Activated CD8-positive, alpha-beta T cell treated with anti-CD3 and anti-CD28 coated beads, Interleukin-2, amount 10 ng/mL, durations not matched to agents 7 days and 5 days (primary cell): ENCODE data around the gene ZNF641. TPM values are rescaled to one million over a fixed set of nuclear protein-coding genes. Genes with fewer than 3 reads are reported as not detected.

Experiments used
- ATAC-seq: fragments of 150-1000 bp; cut with Tn5 transposase; one replicate; pipeline ENCODE4 v1.10.0; 2021; ENCODE audit warnings: moderate library complexity
- CTCF ChIA-PET: fragments of 350-600 bp; sonication (Branson Sonifier 250); formaldehyde crosslinking; loops from one replicate; lab custom pipeline; 2021; ENCODE audit warnings: antibody characterized with exemption; lab: Charles Lee
- POLR2A ChIA-PET: fragments of 350-600 bp; sonication (Branson Sonifier 250); formaldehyde crosslinking; loops from one replicate; lab custom pipeline; 2021; ENCODE audit warnings: antibody characterized with exemption; lab: Charles Lee
- DNase-seq: peaks from one replicate; pipeline ENCODE4 v3.0.0-alpha.2; 2020
- H3K27ac Mint-ChIP-seq: one replicate; pipeline ENCODE4 v1.8.0; 2021; ENCODE audit warnings: mild to moderate bottlenecking, mixed read lengths
- H3K27me3 Mint-ChIP-seq: one replicate; pipeline ENCODE4 v1.8.0; 2021; ENCODE audit warnings: low read depth, mixed read lengths
- H3K36me3 Mint-ChIP-seq: one replicate; pipeline ENCODE4 v1.8.0; 2021; ENCODE audit warnings: low read depth, mixed read lengths
- H3K4me1 Mint-ChIP-seq: one replicate; pipeline ENCODE4 v1.8.0; 2021; ENCODE audit warnings: low read depth, mixed read lengths
- H3K4me3 Mint-ChIP-seq: one replicate; pipeline ENCODE4 v1.8.0; 2021; ENCODE audit warnings: mild to moderate bottlenecking, mixed read lengths
- H3K9me3 Mint-ChIP-seq: one replicate; pipeline ENCODE4 v1.8.0; 2022; ENCODE audit warnings: mixed read lengths; ENCODE audit not compliant: insufficient read depth
- total RNA-seq, 2 experiments: library from RNA; stranded (reverse); gene quantifications; one replicate each; pipeline ENCODE4 v1.2.3, GENCODE V29; 2021

Gene ZNF641
- total RNA-seq, 2 experiments from 2014 or later, result 10.6 to 14.1 TPM

- no peak for DNase-seq
- CTCF ChIA-PET, result no interaction called here
Observed at GRCh38 chr12:48331399-48331798, 19.3 kb downstream of the ZNF641 start.

GRCh38 chr12:48329199-48329939 lies 21.4 kb downstream of the ZNF641 start:
- peaks cover 5% of the 10 kb centered on the region for H3K27me3 Mint-ChIP-seq
- no peak overlapping the region for H3K4me3 Mint-ChIP-seq
- POLR2A ChIA-PET, result interaction anchor here (0.8 kb wide), 1 partner anchor 12 kb away, joined by 3 read pairs; no protein-coding TSS in a partner anchor
- no peaks in the 10 kb centered on the region for H3K4me1 Mint-ChIP-seq
- CTCF ChIA-PET, result no interaction called here
- no peak for DNase-seq
- H3K27ac Mint-ChIP-seq, result no peak overlapping the region
- no peaks in the 10 kb centered on the region for H3K9me3 Mint-ChIP-seq
- ATAC-seq, result no peak
- H3K36me3 Mint-ChIP-seq, result no peaks in the 10 kb centered on the region

More at GRCh38 chr12:48331399-48331798, 19.3 kb downstream of the ZNF641 start:
- Mint-ChIP-seq H3K27me3 (peaks cover 3% of the 10 kb centered on the region), H3K27ac (no peak overlapping the region), H3K36me3 (no peaks in the 10 kb centered on the region), H3K9me3 (peaks cover 3% of the 10 kb centered on the region), H3K4me3 (no peak overlapping the region), H3K4me1 (no peaks in the 10 kb centered on the region)
- POLR2A ChIA-PET, result no interaction called here
- ATAC-seq, result no peak

GRCh38 chr12:48316491-48316890 lies 34.2 kb downstream of the ZNF641 start:
- H3K27ac Mint-ChIP-seq, result no peak overlapping the region
- H3K27me3 Mint-ChIP-seq, result no peaks in the 10 kb centered on the region
- ATAC-seq, result no peak
- no peak for DNase-seq
- H3K9me3 Mint-ChIP-seq, result peaks cover 10% of the 10 kb centered on the region
- no peaks in the 10 kb centered on the region for H3K36me3 Mint-ChIP-seq
- H3K4me3 Mint-ChIP-seq, result no peak overlapping the region
- POLR2A ChIA-PET, result no interaction called here
- H3K4me1 Mint-ChIP-seq, result no peaks in the 10 kb centered on the region
- CTCF ChIA-PET, result no interaction called here

- H3K9me3 Mint-ChIP-seq, result peaks cover 7% of the 10 kb centered on the region
- no peak for ATAC-seq
Observed at GRCh38 chr12:48311313-48311712, 39.4 kb downstream of the ZNF641 start.

GRCh38 chr12:48307269-48307668 lies 43.5 kb downstream of the ZNF641 start:
- Mint-ChIP-seq H3K36me3 (no peaks in the 10 kb centered on the region), H3K27ac (no peak overlapping the region), H3K9me3 (no peaks in the 10 kb centered on the region), H3K4me1 (no peaks in the 10 kb centered on the region), H3K4me3 (no peak overlapping the region), H3K27me3 (no peaks in the 10 kb centered on the region)
- CTCF ChIA-PET, result no interaction called here
- no peak for ATAC-seq
- POLR2A ChIA-PET, result no interaction called here
- no peak for DNase-seq

More at GRCh38 chr12:48311313-48311712, 39.4 kb downstream of the ZNF641 start:
- POLR2A ChIA-PET, result no interaction called here
- H3K4me3 Mint-ChIP-seq, result no peak overlapping the region
- no peaks in the 10 kb centered on the region for H3K36me3 Mint-ChIP-seq
- CTCF ChIA-PET, result no interaction called here
- no peak overlapping the region for H3K27ac Mint-ChIP-seq
- DNase-seq, result no peak
- no peaks in the 10 kb centered on the region for H3K27me3 Mint-ChIP-seq
- H3K4me1 Mint-ChIP-seq, result no peaks in the 10 kb centered on the region

GRCh38 chr12:48305190-48305589 lies 45.5 kb downstream of the ZNF641 start:
- ChIA-PET CTCF (no interaction called here), POLR2A (no interaction called here)
- no peak for ATAC-seq
- Mint-ChIP-seq H3K4me1 (no peaks in the 10 kb centered on the region), H3K4me3 (no peak overlapping the region), H3K9me3 (no peaks in the 10 kb centered on the region), H3K36me3 (no peaks in the 10 kb centered on the region), H3K27ac (no peak overlapping the region), H3K27me3 (no peaks in the 10 kb centered on the region)
- no peak for DNase-seq

- POLR2A ChIA-PET, result no interaction called here
- DNase-seq, result no peak
- ATAC-seq, result no peak
- Mint-ChIP-seq H3K4me3 (no peak overlapping the region), H3K36me3 (no peaks in the 10 kb centered on the region), H3K4me1 (no peaks in the 10 kb centered on the region), H3K27ac (no peak overlapping the region), H3K9me3 (no peaks in the 10 kb centered on the region), H3K27me3 (peaks cover 9% of the 10 kb centered on the region)
- CTCF ChIA-PET, result no interaction called here
Observed at GRCh38 chr12:48302161-48302911, 48.4 kb downstream of the ZNF641 start.

GRCh38 chr12:48300774-48301173 lies 49.9 kb downstream of the ZNF641 start:
- H3K27ac Mint-ChIP-seq, result no peak overlapping the region
- no peak overlapping the region for H3K4me3 Mint-ChIP-seq
- H3K27me3 Mint-ChIP-seq, result peaks cover 14% of the 10 kb centered on the region
- no peaks in the 10 kb centered on the region for H3K36me3 Mint-ChIP-seq
- ChIA-PET POLR2A (no interaction called here), CTCF (no interaction called here)
- H3K4me1 Mint-ChIP-seq, result peaks cover 11% of the 10 kb centered on the region
- ATAC-seq, result no peak
- DNase-seq, result no peak
- no peaks in the 10 kb centered on the region for H3K9me3 Mint-ChIP-seq

- ChIA-PET CTCF (interaction anchor here (1.4 kb wide), 1 partner anchor 10 kb away, joined by 3 read pairs; no protein-coding TSS in a partner anchor), POLR2A (no interaction called here)
- peaks cover 17% of the 10 kb centered on the region for H3K27me3 Mint-ChIP-seq
- no peak overlapping the region for H3K27ac Mint-ChIP-seq
- no peaks in the 10 kb centered on the region for H3K36me3 Mint-ChIP-seq
- ATAC-seq, result peak; percentile 93
- H3K9me3 Mint-ChIP-seq, result no peaks in the 10 kb centered on the region
- DNase-seq, result peak; percentile 64
- peak overlapping the region; percentile 58 for H3K4me3 Mint-ChIP-seq
- peaks cover 11% of the 10 kb centered on the region for H3K4me1 Mint-ChIP-seq
Observed at GRCh38 chr12:48296586-48297282, 54.0 kb downstream of the ZNF641 start.

- H3K4me1 Mint-ChIP-seq, result peaks cover 14% of the 10 kb centered on the region
- CTCF ChIA-PET, result no interaction called here
- DNase-seq (no peak), ATAC-seq (no peak)
- no peaks in the 10 kb centered on the region for H3K9me3 Mint-ChIP-seq
- POLR2A ChIA-PET, result no interaction called here
- peaks cover 15% of the 10 kb centered on the region for H3K27me3 Mint-ChIP-seq
- H3K36me3 Mint-ChIP-seq, result no peaks in the 10 kb centered on the region
- no peak overlapping the region for H3K4me3 Mint-ChIP-seq
- no peak overlapping the region for H3K27ac Mint-ChIP-seq
Observed at GRCh38 chr12:48292040-48292439, 58.7 kb downstream of the ZNF641 start.

- peaks cover 13% of the 10 kb centered on the region for H3K27me3 Mint-ChIP-seq
- ChIA-PET CTCF (interaction anchor here (1.6 kb wide), 1 partner anchor 327 kb away, joined by 3 read pairs; no protein-coding TSS in a partner anchor), POLR2A (no interaction called here)
- H3K4me3 Mint-ChIP-seq, result no peak overlapping the region
- H3K4me1 Mint-ChIP-seq, result peaks cover 9% of the 10 kb centered on the region
- DNase-seq (no peak), ATAC-seq (no peak)
- no peaks in the 10 kb centered on the region for H3K9me3 Mint-ChIP-seq
- no peaks in the 10 kb centered on the region for H3K36me3 Mint-ChIP-seq
- no peak overlapping the region for H3K27ac Mint-ChIP-seq
Observed at GRCh38 chr12:48291511-48291910, 59.2 kb downstream of the ZNF641 start.
